Stimulated activated naive B cell treated with anti-CD40 and anti-IgM and Interleukin-4, amounts not matched to agents 10 μg/mL and 1 μg/mL and 100 μg/mL, for 72 hours (primary cell): ENCODE measurements around the gene KERA.
"Not testable (repeated sequence)": the region's sequence is repeated elsewhere in the genome, so short reads cannot be mapped to it uniquely, and the experiment has no call there.

ENCODE experiments used
- ATAC-seq, 2 donors: fragments of 150-1000 bp; cut with Tn5 transposase; replicated peaks; 2 replicates each; pipeline ENCODE4 v1.10.0; 2021; ENCODE audit warnings: moderate library complexity in 1 of 2
- DNase-seq: peaks from one replicate; pipeline ENCODE4 v3.0.0; 2021
- H3K27ac Mint-ChIP-seq: one replicate; pipeline ENCODE4 v1.8.0; 2022; ENCODE audit warnings: mild to moderate bottlenecking, mixed read lengths
- H3K27me3 Mint-ChIP-seq, 2 donors: one replicate each; pipeline ENCODE4 v1.8.0; 2022; ENCODE audit warnings: mixed read lengths in 2 of 2
- H3K36me3 Mint-ChIP-seq, 2 donors: one replicate each; pipeline ENCODE4 v1.8.0; 2022; ENCODE audit warnings: mixed read lengths in 2 of 2, mild to moderate bottlenecking in 1 of 2
- H3K4me1 Mint-ChIP-seq, 2 donors: one replicate each; pipeline ENCODE4 v1.8.0; 2022; ENCODE audit warnings: mixed read lengths in 2 of 2, mild to moderate bottlenecking in 1 of 2
- H3K4me3 Mint-ChIP-seq, 2 donors: one replicate each; pipeline ENCODE4 v1.8.0; 2022; ENCODE audit warnings: mild to moderate bottlenecking in 2 of 2, mixed read lengths in 2 of 2, moderate library complexity in 1 of 2
- H3K9me3 Mint-ChIP-seq, 2 donors: one replicate each; pipeline ENCODE4 v1.8.0; 2022; ENCODE audit warnings: mixed read lengths in 2 of 2, mild to moderate bottlenecking in 1 of 2

KERA gene

GRCh38 chr12:91091916-91092715 is 34.3 kb upstream of the KERA start:
- no peaks in the 10 kb centered on the region for H3K27me3 Mint-ChIP-seq
- H3K4me3 Mint-ChIP-seq, result no peak overlapping the region
- ATAC-seq (no peak), DNase-seq (no peak)
- H3K9me3 Mint-ChIP-seq, result peaks cover 18 to 25% of the 10 kb centered on the region in 2 donors
- no peaks in the 10 kb centered on the region for H3K4me1 Mint-ChIP-seq
- H3K27ac Mint-ChIP-seq, result no peak overlapping the region
- peaks cover 0 to 2% of the 10 kb centered on the region in 2 donors for H3K36me3 Mint-ChIP-seq

- not testable (repeated sequence) for DNase-seq, H3K4me1 Mint-ChIP-seq, ATAC-seq, H3K36me3 Mint-ChIP-seq, H3K27me3 Mint-ChIP-seq, H3K4me3 Mint-ChIP-seq, H3K27ac Mint-ChIP-seq
- peaks cover 18 to 25% of the 10 kb centered on the region in 2 donors for H3K9me3 Mint-ChIP-seq
Measured at GRCh38 chr12:91089953-91090352, 32.1 kb upstream of the KERA start.

- no peak for ATAC-seq
Measured at GRCh38 chr12:91080041-91080440, 22.2 kb upstream of the KERA start.

GRCh38 chr12:91078501-91078900 is 20.7 kb upstream of the KERA start:
- ATAC-seq, result no peak
- Mint-ChIP-seq H3K27me3 (peaks cover 0 to 13% of the 10 kb centered on the region in 2 donors), H3K36me3 (no peaks in the 10 kb centered on the region), H3K4me1 (no peaks in the 10 kb centered on the region), H3K27ac (no peak overlapping the region), H3K4me3 (no peak overlapping the region), H3K9me3 (no peaks in the 10 kb centered on the region)
- no peak for DNase-seq

More at GRCh38 chr12:91080041-91080440, 22.2 kb upstream of the KERA start:
- H3K27me3 Mint-ChIP-seq, result peaks cover 0 to 8% of the 10 kb centered on the region in 2 donors
- H3K4me1 Mint-ChIP-seq, result no peaks in the 10 kb centered on the region
- H3K36me3 Mint-ChIP-seq, result no peaks in the 10 kb centered on the region
- H3K4me3 Mint-ChIP-seq, result no peak overlapping the region
- DNase-seq, result no peak
- H3K9me3 Mint-ChIP-seq, result no peaks in the 10 kb centered on the region
- no peak overlapping the region for H3K27ac Mint-ChIP-seq

- no peak for ATAC-seq
- H3K36me3 Mint-ChIP-seq, result no peaks in the 10 kb centered on the region
- no peak for DNase-seq
- no peak overlapping the region for H3K27ac Mint-ChIP-seq
- no peak overlapping the region for H3K4me3 Mint-ChIP-seq
- H3K9me3 Mint-ChIP-seq, result no peaks in the 10 kb centered on the region
- peaks cover 0 to 13% of the 10 kb centered on the region in 2 donors for H3K27me3 Mint-ChIP-seq
- no peaks in the 10 kb centered on the region for H3K4me1 Mint-ChIP-seq
Measured at GRCh38 chr12:91077228-91077954, 19.6 kb upstream of the KERA start.

DNA sequence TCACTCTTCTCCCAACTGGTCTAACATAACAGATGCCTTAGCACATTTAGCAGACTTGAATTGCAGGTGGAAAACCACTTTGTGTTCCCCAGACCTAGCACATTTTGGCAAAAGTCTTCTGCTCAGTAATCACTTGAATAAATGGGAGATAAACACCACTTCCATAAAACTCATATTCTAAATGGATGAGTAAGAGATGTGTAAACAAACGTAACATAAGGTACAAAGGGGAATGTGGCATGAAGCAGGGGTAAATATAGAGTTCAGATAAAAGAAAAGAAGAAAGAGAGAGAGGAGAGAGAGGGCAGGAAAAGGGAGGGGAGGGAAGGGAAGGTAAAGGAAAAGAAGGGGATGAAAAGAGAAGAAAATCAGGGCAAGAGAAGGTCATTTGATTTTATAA is 17.0 kb upstream of the KERA start:
- H3K4me3 Mint-ChIP-seq, result no peak overlapping the region
- no peaks in the 10 kb centered on the region for H3K4me1 Mint-ChIP-seq
- H3K9me3 Mint-ChIP-seq, result no peaks in the 10 kb centered on the region
- no peak for ATAC-seq
- no peaks in the 10 kb centered on the region for H3K36me3 Mint-ChIP-seq
- peaks cover 0 to 13% of the 10 kb centered on the region in 2 donors for H3K27me3 Mint-ChIP-seq
- no peak for DNase-seq
- H3K27ac Mint-ChIP-seq, result no peak overlapping the region

DNA sequence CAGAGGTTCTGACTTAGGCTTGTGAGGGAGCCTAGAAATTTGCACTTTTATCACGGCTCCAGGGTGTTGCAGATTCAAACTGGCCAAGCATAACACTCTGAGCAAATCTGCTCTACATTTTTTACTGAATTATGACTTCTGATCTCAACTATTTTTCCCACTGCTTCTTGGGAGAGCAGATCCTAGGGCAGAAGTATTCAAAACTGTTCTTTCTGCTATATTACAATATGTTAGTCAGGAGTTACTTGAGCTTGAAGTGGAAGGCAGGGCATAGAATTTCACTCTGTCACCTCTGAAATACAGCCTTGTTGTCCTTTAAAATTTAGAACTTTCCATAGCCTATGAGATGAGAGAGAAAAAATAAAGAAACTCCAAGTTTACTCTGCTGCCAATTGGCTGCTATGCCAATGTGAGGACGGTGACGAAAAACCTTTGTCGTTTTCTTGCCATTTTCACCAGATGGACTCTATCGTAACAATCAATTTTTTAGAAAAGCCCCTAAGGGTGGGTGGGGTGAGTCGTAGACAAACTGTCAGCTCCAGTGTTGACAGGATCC is 16.4 kb upstream of the KERA start:
- peaks cover 0 to 13% of the 10 kb centered on the region in 2 donors for H3K27me3 Mint-ChIP-seq
- H3K4me1 Mint-ChIP-seq, result no peaks in the 10 kb centered on the region
- DNase-seq, result no peak
- ATAC-seq, result no peak
- no peaks in the 10 kb centered on the region for H3K9me3 Mint-ChIP-seq
- no peak overlapping the region for H3K27ac Mint-ChIP-seq
- no peaks in the 10 kb centered on the region for H3K36me3 Mint-ChIP-seq
- no peak overlapping the region for H3K4me3 Mint-ChIP-seq

DNA sequence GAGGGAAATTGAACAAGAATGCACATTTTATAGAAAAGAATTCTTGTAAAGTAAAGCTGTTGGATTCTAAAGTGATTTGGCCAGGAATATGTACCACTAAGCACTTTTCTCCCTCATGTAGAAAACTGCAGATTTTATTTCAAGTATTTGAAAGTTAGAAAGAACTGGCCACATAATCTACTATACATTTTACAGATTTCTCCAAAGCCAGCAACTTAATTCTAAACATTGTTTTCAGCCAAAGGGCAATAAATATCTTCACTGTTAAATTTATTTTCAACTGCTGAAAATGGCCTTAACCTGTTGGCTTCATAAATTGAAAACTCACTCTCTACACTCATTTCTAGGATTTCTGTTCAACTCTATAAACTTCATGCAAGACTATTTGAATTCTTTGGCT is 15.6 kb upstream of the KERA start:
- no peak for ATAC-seq
- peaks cover 0 to 12% of the 10 kb centered on the region in 2 donors for H3K27me3 Mint-ChIP-seq
- no peak for DNase-seq
- H3K36me3 Mint-ChIP-seq, result no peaks in the 10 kb centered on the region
- no peak overlapping the region for H3K4me3 Mint-ChIP-seq
- no peaks in the 10 kb centered on the region for H3K4me1 Mint-ChIP-seq
- H3K9me3 Mint-ChIP-seq, result no peaks in the 10 kb centered on the region
- H3K27ac Mint-ChIP-seq, result no peak overlapping the region

- H3K27me3 Mint-ChIP-seq, result peaks cover 0 to 7% of the 10 kb centered on the region in 2 donors
- DNase-seq (no peak), ATAC-seq (no peak)
- no peaks in the 10 kb centered on the region for H3K9me3 Mint-ChIP-seq
- no peak overlapping the region for H3K27ac Mint-ChIP-seq
- H3K36me3 Mint-ChIP-seq, result no peaks in the 10 kb centered on the region
- H3K4me3 Mint-ChIP-seq, result no peak overlapping the region
- no peaks in the 10 kb centered on the region for H3K4me1 Mint-ChIP-seq
Measured at GRCh38 chr12:91072931-91073330, 15.1 kb upstream of the KERA start.

GRCh38 chr12:91070936-91071335 is 13.1 kb upstream of the KERA start:
- DNase-seq (no peak), ATAC-seq (no peak)
- H3K4me3 Mint-ChIP-seq, result no peak overlapping the region
- H3K27me3 Mint-ChIP-seq, result peaks cover 0 to 7% of the 10 kb centered on the region in 2 donors
- H3K4me1 Mint-ChIP-seq, result no peaks in the 10 kb centered on the region
- no peaks in the 10 kb centered on the region for H3K36me3 Mint-ChIP-seq
- H3K9me3 Mint-ChIP-seq, result no peaks in the 10 kb centered on the region
- H3K27ac Mint-ChIP-seq, result no peak overlapping the region

DNA sequence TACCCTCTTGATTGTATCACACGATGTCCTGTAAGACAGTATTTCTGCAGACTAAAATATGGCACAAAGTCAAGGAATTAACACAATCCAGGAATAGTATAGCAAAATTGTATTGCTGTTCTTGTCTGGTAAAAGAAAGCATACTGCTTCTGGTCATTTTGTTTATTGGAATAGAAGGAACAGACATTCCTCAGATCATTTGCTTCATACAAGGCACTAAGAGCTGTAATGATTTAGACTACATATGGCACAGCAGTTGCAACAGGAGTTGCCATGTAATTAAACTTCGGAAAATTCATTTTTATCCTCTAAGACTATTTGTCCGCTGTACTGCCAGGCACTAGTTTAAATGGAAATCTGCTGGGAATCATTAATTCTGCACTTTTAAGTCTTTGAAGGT is 7.6 kb upstream of the KERA start:
- DNase-seq, result no peak
- H3K27me3 Mint-ChIP-seq, result no peaks in the 10 kb centered on the region
- H3K9me3 Mint-ChIP-seq, result no peaks in the 10 kb centered on the region
- ATAC-seq, result no peak
- H3K36me3 Mint-ChIP-seq, result no peaks in the 10 kb centered on the region
- no peak overlapping the region for H3K4me3 Mint-ChIP-seq
- H3K4me1 Mint-ChIP-seq, result no peaks in the 10 kb centered on the region
- no peak overlapping the region for H3K27ac Mint-ChIP-seq

GRCh38 chr12:91064640-91065039 is 6.8 kb upstream of the KERA start:
- H3K27me3 Mint-ChIP-seq, result no peaks in the 10 kb centered on the region
- H3K4me3 Mint-ChIP-seq, result no peak overlapping the region
- H3K36me3 Mint-ChIP-seq, result no peaks in the 10 kb centered on the region
- H3K4me1 Mint-ChIP-seq, result no peaks in the 10 kb centered on the region
- DNase-seq (no peak), ATAC-seq (no peak)
- H3K27ac Mint-ChIP-seq, result no peak overlapping the region
- no peaks in the 10 kb centered on the region for H3K9me3 Mint-ChIP-seq

GRCh38 chr12:91061091-91061490 is 3.3 kb upstream of the KERA start:
- H3K27ac Mint-ChIP-seq, result no peak overlapping the region
- no peaks in the 10 kb centered on the region for H3K27me3 Mint-ChIP-seq
- H3K9me3 Mint-ChIP-seq, result no peaks in the 10 kb centered on the region
- DNase-seq (no peak), ATAC-seq (no peak)
- no peaks in the 10 kb centered on the region for H3K36me3 Mint-ChIP-seq
- H3K4me3 Mint-ChIP-seq, result no peak overlapping the region
- no peaks in the 10 kb centered on the region for H3K4me1 Mint-ChIP-seq

GRCh38 chr12:91059211-91059610 is 1.4 kb upstream of the KERA start:
- Mint-ChIP-seq H3K4me3 (no peak overlapping the region), H3K27me3 (no peaks in the 10 kb centered on the region), H3K36me3 (no peaks in the 10 kb centered on the region), H3K4me1 (no peaks in the 10 kb centered on the region), H3K27ac (no peak overlapping the region), H3K9me3 (no peaks in the 10 kb centered on the region)
- DNase-seq (no peak), ATAC-seq (no peak)

DNA sequence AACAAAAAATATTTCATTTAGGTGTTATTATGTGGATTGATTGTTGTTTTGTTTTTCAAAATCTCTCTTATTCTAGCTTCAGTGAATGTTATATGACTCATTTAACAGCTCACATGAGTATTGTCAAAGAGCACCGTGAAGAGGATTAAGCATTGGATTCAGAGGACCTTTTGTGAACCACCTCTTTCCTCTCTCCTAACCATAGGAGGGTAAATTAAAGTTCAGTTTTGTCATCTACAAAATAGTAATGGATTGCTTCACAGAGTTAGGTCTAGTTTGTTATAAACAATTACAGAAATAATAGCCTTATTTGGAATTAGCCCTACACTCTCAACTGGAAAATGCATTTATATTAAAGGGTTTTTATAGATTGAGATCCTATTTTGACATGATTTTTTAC is 962 bp upstream of the KERA start:
- H3K4me1 Mint-ChIP-seq, result no peaks in the 10 kb centered on the region
- no peaks in the 10 kb centered on the region for H3K36me3 Mint-ChIP-seq
- H3K27me3 Mint-ChIP-seq, result no peaks in the 10 kb centered on the region
- no peak for ATAC-seq
- no peaks in the 10 kb centered on the region for H3K9me3 Mint-ChIP-seq
- H3K4me3 Mint-ChIP-seq, result no peak overlapping the region
- no peak overlapping the region for H3K27ac Mint-ChIP-seq
- DNase-seq, result no peak
